ENCODE data around the gene SLC9A1. TPM values are rescaled to one million over a fixed set of nuclear protein-coding genes. Genes with fewer than 3 reads are reported as not detected.

The SLC9A1 gene
- total and polyA plus RNA-seq, 2 of the 8 experiments (the other 6 are each of a cell fraction or from before 2014, with no cell fraction given): 11.3 to 25.1 TPM

DNA sequence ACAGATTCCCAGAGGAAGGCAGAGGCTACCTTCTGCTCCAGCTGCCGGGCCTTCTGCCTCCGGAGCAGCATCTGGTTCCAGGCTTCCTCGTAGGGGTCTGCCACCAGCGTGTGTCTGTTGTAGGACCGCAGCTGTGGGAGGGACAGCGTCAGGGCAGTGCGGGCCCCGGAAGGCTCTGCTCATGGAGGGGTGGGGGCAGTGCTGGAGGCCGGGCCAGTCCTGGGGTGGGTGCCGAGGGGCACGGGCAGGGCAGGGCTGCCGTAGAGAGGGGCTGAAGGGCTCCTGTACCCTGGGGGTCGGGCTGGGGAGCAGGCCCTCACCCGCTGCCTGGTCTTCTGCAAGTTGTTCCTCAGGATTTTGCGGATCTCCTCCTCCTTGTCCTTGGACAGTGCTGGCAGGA lies 53.2 kb downstream of the SLC9A1 start:
- no peak overlapping the region for H2BK20ac ChIP-seq (ENCODE audit: low read length)
- TF ChIP-seq BCL11A (IDR thresholded peaks at IDR 0.05; ENCODE audit: low read depth in 2 of 2, low read length in 2 of 2) (no peak), FOSL1 (IDR thresholded peaks at IDR 0.05; ENCODE audit: insufficient read depth, low read depth, low read length) (no peak), POLR2A (IDR thresholded peaks at IDR 0.05; ENCODE audit: control extremely low read depth in 1 of 2, low read depth in 2 of 2, low read length in 2 of 2) (no peak), CBX8 (IDR thresholded peaks at IDR 0.05; ENCODE audit: borderline replicate concordance, low read depth, low read length) (no peak), SAP30 (IDR thresholded peaks at IDR 0.05; ENCODE audit: insufficient read depth, insufficient replicate concordance, low read length) (no peak), SUZ12 (IDR thresholded peaks at IDR 0.05; ENCODE audit: low read length) (no peak), TAF7 (optimal IDR thresholded peaks at IDR 0.05; ENCODE audit: borderline replicate concordance, low read depth, low read length) (no peak), RXRA (IDR thresholded peaks at IDR 0.05; ENCODE audit: insufficient read depth, low read depth, low read length) (no peak), GABPA (IDR thresholded peaks at IDR 0.05; ENCODE audit: borderline replicate concordance, insufficient read depth, low read length) (no peak), KDM1A (IDR thresholded peaks at IDR 0.05; ENCODE audit: borderline replicate concordance, low read length) (no peak)
- TF ChIP-seq, protein P1, sequence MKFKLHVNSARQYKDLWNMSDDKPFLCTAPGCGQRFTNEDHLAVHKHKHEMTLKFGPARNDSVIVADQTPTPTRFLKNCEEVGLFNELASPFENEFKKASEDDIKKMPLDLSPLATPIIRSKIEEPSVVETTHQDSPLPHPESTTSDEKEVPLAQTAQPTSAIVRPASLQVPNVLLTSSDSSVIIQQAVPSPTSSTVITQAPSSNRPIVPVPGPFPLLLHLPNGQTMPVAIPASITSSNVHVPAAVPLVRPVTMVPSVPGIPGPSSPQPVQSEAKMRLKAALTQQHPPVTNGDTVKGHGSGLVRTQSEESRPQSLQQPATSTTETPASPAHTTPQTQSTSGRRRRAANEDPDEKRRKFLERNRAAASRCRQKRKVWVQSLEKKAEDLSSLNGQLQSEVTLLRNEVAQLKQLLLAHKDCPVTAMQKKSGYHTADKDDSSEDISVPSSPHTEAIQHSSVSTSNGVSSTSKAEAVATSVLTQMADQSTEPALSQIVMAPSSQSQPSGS (IDR thresholded peaks at IDR 0.05; ENCODE audit: low read length): no peak
- no peak overlapping the region for H2BK120ac ChIP-seq (replicated peaks; ENCODE audit: low read depth, low read length)
- no peaks in the 10 kb centered on the region for H4K20me1 ChIP-seq (replicated peaks in 1 of 2; ENCODE audit: control insufficient read depth in 1 of 2, insufficient read depth in 2 of 2, low read length in 2 of 2)
- H3K27ac ChIP-seq (ENCODE audit: low read depth, low read length): no peak overlapping the region
- H3K9me3 ChIP-seq (ENCODE audit: insufficient read depth in 2 of 2, low read depth in 1 of 2, low read length in 1 of 2): no peaks in the 10 kb centered on the region
- no peak overlapping the region for H3K14ac ChIP-seq (ENCODE audit: insufficient read length)
- ChIA-PET CTCF (ENCODE audit: partially characterized antibody) (interaction anchor here (0.8 to 19.3 kb wide), 35 partner anchors 9 to 286 kb away, joined by 3 to 790 read pairs (median 6); partner anchors contain the start of gene KDF1), POLR2A (ENCODE audit: partially characterized antibody) (interaction anchor here (0.6 to 5.0 kb wide), 5 partner anchors 34 to 468 kb away, joined by 3 to 33 read pairs (median 5); no protein-coding TSS in a partner anchor)
- H2AK5ac ChIP-seq (ENCODE audit: low read depth, low read length): no peak overlapping the region
- FAIRE-seq (no peak), DNase-seq (ENCODE audit: low read depth in 1 of 2, low spot score in 2 of 2) (no peak)
- 93% methylated on average over 10 of the region's 15 CpGs; no CpG with 5 or more reads in 1 of the 2 experiments for WGBS, 2 experiments (ENCODE audit: extremely low coverage in 1 of 2, insufficient coverage in 1 of 2, insufficient read length in 1 of 2, insufficient replicate concordance in 2 of 2, low coverage in 1 of 2, low lambda C conversion rate in 2 of 2, missing lambda C conversion rate in 1 of 2)
- H4K5ac ChIP-seq (ENCODE audit: insufficient read length, low read depth, low read length): no peak overlapping the region
- no peak overlapping the region for H2BK12ac ChIP-seq (ENCODE audit: low read depth, low read length)
- H2BK15ac ChIP-seq (ENCODE audit: low read length): no peak overlapping the region
- H4K91ac ChIP-seq (replicated peaks; ENCODE audit: insufficient read length, low read length): no peak overlapping the region
- H3K79me2 ChIP-seq (ENCODE audit: control insufficient read depth in 1 of 2, insufficient read depth in 2 of 2, low read length in 2 of 2): no peaks in the 10 kb centered on the region
- H3K4me3 ChIP-seq (ENCODE audit: extremely low read depth in 1 of 4, insufficient read depth in 2 of 4, low read depth in 3 of 4, low read length in 4 of 4): no peak overlapping the region
- no peak overlapping the region for H3K9ac ChIP-seq (replicated peaks in 1 of 4; ENCODE audit: extremely low read depth in 1 of 4, low read depth in 3 of 4, low read length in 3 of 4)
- H4K8ac ChIP-seq (ENCODE audit: extremely low read depth, insufficient read depth, low read length): peak overlapping the region; percentile 1; the same call in 1 of the 2 replicates
- H2BK5ac ChIP-seq (ENCODE audit: low read depth, low read length): no peak overlapping the region
- H3K27me3 ChIP-seq (replicated peaks in 1 of 4; ENCODE audit: control insufficient read depth in 3 of 4, extremely low read depth in 1 of 4, insufficient read depth in 3 of 4, low read length in 3 of 4): no peaks in the 10 kb centered on the region
- peaks cover 0 to 5% (median 0%) of the 10 kb centered on the region in 4 experiments; a peak in 3 of 8 replicates for H3K36me3 ChIP-seq (ENCODE audit: control insufficient read depth in 2 of 4, insufficient read depth in 4 of 4, low read length in 3 of 4)
- no peak overlapping the region for H3K4me2 ChIP-seq (ENCODE audit: insufficient read depth in 1 of 2, low read depth in 2 of 2, low read length in 2 of 2)
- no peaks in the 10 kb centered on the region for H3K79me1 ChIP-seq (ENCODE audit: low read depth, low read length)
- H3K4ac ChIP-seq (replicated peaks; ENCODE audit: insufficient read length, low read depth, low read length): no peak overlapping the region
- no peak overlapping the region for H3K23ac ChIP-seq (ENCODE audit: insufficient read length)
- H3K4me1 ChIP-seq (replicated peaks in 1 of 4; ENCODE audit: control insufficient read depth in 3 of 4, insufficient read depth in 4 of 4, low read length in 3 of 4): peaks cover 0 to 21% (median 14%) of the 10 kb centered on the region in 4 experiments; a peak in 6 of 7 replicates
- H3K18ac ChIP-seq (ENCODE audit: extremely low read depth, low read length): no peak overlapping the region
- H3K56ac ChIP-seq (replicated peaks; ENCODE audit: insufficient read length, low read depth, low read length): no peak overlapping the region
- no peak overlapping the region for H2AFZ ChIP-seq (ENCODE audit: low read length)
- no peaks in the 10 kb centered on the region for H3K23me2 ChIP-seq (ENCODE audit: low read depth, low read length)

Data from H1 (cell line).